Thyroid gland (tissue), 4 donors: ENCODE measurements around the gene CAST. TPM values are rescaled to one million over a fixed set of nuclear protein-coding genes. Genes with fewer than 3 reads are reported as not detected.

Experiments used
- DNase-seq, 2 donors: peaks; one replicate each; pipeline ENCODE4 v3.0.0-alpha.2; 2019
- H3K27ac ChIP-seq, 3 donors: fragments of 200-600 bp; sonication (generic); 1 replicate in 2 of 3; 2 replicates in 1 of 3; pipeline ENCODE4 v1.5.1; 2016 to 2019; ENCODE audit warnings: mild to moderate bottlenecking in 1 of 3, moderate library complexity in 1 of 3
- H3K27me3 ChIP-seq: fragments of 200-600 bp; sonication (generic); one replicate; pipeline ENCODE4 v1.5.1; 2019
- H3K36me3 ChIP-seq, 2 donors: fragments of 200-600 bp; sonication (generic); one replicate each; pipeline ENCODE4 v1.5.1; 2016 to 2019
- H3K4me1 ChIP-seq, 2 donors: fragments of 200-600 bp; sonication (generic); one replicate each; pipeline ENCODE4 v1.5.1; 2017 to 2019
- H3K4me3 ChIP-seq, 3 donors: fragments of 200-600 bp; sonication (generic); replicated peaks in 1 of 3; 1 replicate in 2 of 3; 2 replicates in 1 of 3; pipeline ENCODE4 v1.5.1; 2016; ENCODE audit warnings: mild to moderate bottlenecking in 1 of 3
- H3K9me3 ChIP-seq: fragments of 200-600 bp; sonication (generic); one replicate; pipeline ENCODE4 v1.5.1; 2017
- POLR2A ChIP-seq, 2 donors: fragments of 450-650 bp; IDR thresholded peaks; one replicate each; pipeline ENCODE4 v1.6.1; 2017; ENCODE audit warnings: antibody characterized with exemption in 2 of 2, mild to moderate bottlenecking in 2 of 2, moderate library complexity in 1 of 2
- WGBS, 2 donors: methylation state at CpG; one replicate each; pipeline ENCODE4 v1.1.5; 2017; 5-methylcytosine and 5-hydroxymethylcytosine counted together
- intact Hi-C: fragments of 100-400 bp; cut with DNase I; formaldehyde crosslinking; loops from one replicate; pipeline ENCODE4 v1.15.1; 2023
- total RNA-seq, 4 donors: library from RNA; depleted of rRNA; stranded (reverse); fragments of >200 nt; gene quantifications; one replicate each; pipeline ENCODE4 v1.2.3, GENCODE V29; 2016
- TF ChIP-seq, protein P1 (sequence below), 6 experiments: fragments of 200-600 bp in 3 of 6; fragments of 450-650 bp in 3 of 6; sonication (generic) in 3 of 6; IDR thresholded peaks; one replicate each; pipeline ENCODE4 v1.5.1; 2016 to 2019; ENCODE audit warnings: antibody characterized with exemption in 6 of 6, mild to moderate bottlenecking in 2 of 6, inconsistent platforms in 1 of 6, moderate library complexity in 1 of 6

Gene CAST
- total RNA-seq, 4 donors from 2014 or later: 177 to 278 (median 236) TPM

DNA sequence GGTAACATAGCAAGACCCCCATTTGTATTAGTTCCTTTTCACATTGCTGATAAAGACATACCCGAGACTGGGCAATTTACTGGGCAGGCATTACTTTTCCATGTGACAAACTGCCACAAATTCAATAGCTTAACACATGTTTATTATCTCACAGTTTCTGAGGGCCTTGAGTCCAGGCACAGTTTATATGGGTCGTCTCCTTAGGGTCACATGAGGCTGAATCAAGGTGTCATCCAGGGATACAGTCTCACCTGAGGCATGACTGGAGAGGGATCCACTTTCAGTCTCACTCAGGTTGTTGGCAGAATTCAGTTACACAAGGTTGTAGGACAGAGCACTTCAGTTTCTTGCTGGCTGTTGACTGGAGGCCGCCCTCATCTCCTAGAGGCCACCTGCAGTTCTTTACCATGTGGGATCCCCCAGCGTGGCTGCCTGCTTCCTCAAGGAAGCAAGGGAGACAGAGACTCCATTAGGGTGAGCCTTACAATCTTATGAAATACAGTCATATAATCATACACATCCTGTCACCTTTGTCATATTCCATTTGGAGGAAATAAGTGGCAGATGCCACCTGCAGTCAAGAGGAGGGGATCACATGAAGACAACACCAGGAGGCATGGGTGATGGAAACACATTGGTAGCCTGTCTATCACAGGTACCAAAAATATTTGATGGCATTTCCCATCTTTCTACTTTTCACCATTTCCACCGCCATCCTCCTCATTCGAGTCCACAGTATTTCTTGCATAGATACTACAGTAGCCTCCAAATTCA lies 160.7 kb downstream of the CAST start:
- no peak overlapping the region for H3K4me3 ChIP-seq
- H3K9me3 ChIP-seq: no peaks in the 10 kb centered on the region
- TF ChIP-seq, protein P1, sequence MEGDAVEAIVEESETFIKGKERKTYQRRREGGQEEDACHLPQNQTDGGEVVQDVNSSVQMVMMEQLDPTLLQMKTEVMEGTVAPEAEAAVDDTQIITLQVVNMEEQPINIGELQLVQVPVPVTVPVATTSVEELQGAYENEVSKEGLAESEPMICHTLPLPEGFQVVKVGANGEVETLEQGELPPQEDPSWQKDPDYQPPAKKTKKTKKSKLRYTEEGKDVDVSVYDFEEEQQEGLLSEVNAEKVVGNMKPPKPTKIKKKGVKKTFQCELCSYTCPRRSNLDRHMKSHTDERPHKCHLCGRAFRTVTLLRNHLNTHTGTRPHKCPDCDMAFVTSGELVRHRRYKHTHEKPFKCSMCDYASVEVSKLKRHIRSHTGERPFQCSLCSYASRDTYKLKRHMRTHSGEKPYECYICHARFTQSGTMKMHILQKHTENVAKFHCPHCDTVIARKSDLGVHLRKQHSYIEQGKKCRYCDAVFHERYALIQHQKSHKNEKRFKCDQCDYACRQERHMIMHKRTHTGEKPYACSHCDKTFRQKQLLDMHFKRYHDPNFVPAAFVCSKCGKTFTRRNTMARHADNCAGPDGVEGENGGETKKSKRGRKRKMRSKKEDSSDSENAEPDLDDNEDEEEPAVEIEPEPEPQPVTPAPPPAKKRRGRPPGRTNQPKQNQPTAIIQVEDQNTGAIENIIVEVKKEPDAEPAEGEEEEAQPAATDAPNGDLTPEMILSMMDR (IDR thresholded peaks at IDR 0.05): no peak
- TF ChIP-seq POLR2A (IDR thresholded peaks at IDR 0.05): no peak
- no peak for DNase-seq
- no peaks in the 10 kb centered on the region for H3K27me3 ChIP-seq
- 90 to 94% methylated on average over 6 of the region's 6 CpGs for WGBS, 2 donors
- no peaks in the 10 kb centered on the region for H3K4me1 ChIP-seq
- H3K27ac ChIP-seq: no peak overlapping the region
- H3K36me3 ChIP-seq: no peaks in the 10 kb centered on the region
- intact Hi-C loops: no loop called here

DNA sequence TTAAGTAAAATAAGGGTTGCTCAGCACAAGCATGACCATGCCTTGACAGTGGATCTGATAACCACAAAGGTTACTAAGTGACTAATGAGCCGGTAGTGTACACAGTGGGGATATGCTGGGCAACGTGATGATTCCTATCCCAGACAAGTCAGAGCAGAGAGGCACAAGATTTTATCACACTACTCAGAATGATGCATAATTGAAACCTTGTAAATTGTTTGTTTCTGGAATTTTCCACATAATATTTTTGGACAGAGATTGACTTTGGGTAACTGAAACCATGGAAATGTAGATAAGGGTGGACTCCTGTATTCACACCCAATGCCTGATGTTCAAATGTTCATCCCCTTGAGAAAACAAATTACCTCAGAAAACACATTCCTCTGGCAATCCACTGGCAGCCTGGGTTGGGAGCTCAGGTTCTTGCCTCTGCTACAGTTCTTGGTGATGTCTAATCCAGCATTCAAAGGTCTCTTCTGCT lies 161.8 kb downstream of the CAST start:
- Histone ChIP-seq H3K36me3 (no peaks in the 10 kb centered on the region), H3K9me3 (no peaks in the 10 kb centered on the region), H3K4me1 (no peaks in the 10 kb centered on the region), H3K4me3 (no peak overlapping the region), H3K27me3 (no peaks in the 10 kb centered on the region), H3K27ac (no peak overlapping the region)
- TF ChIP-seq, protein P1 (IDR thresholded peaks at IDR 0.05): no peak
- TF ChIP-seq POLR2A (IDR thresholded peaks at IDR 0.05): no peak
- 25 to 47% methylated on average over 2 of the region's 2 CpGs for WGBS, 2 donors
- no peak for DNase-seq
- intact Hi-C loops: no loop called here

Other genes with a start within 250 kb of the CAST start
- 10 to 100 TPM in 1 of 4 donors, 1 to 10 TPM in 3; 2.3 to 16.8 (median 7.3) TPM for gene PCSK1, start 229.1 kb upstream of the CAST start, total RNA-seq
- 10 to 100 TPM; 22.0 to 33.1 (median 29.9) TPM for gene ERAP1, start 145.6 kb downstream of the CAST start, total RNA-seq
- 10 to 100 TPM in 3 of 4 donors, 1 to 10 TPM in 1; 9.2 to 19.2 (median 14.0) TPM for gene ERAP2, start 214.1 kb downstream of the CAST start, total RNA-seq